Measurements from ENCODE around the gene DAGLB.
"Not testable (repeated sequence)": the region's sequence is repeated elsewhere in the genome, so short reads cannot be mapped to it uniquely, and the experiment has no call there.

DAGLB gene

DNA sequence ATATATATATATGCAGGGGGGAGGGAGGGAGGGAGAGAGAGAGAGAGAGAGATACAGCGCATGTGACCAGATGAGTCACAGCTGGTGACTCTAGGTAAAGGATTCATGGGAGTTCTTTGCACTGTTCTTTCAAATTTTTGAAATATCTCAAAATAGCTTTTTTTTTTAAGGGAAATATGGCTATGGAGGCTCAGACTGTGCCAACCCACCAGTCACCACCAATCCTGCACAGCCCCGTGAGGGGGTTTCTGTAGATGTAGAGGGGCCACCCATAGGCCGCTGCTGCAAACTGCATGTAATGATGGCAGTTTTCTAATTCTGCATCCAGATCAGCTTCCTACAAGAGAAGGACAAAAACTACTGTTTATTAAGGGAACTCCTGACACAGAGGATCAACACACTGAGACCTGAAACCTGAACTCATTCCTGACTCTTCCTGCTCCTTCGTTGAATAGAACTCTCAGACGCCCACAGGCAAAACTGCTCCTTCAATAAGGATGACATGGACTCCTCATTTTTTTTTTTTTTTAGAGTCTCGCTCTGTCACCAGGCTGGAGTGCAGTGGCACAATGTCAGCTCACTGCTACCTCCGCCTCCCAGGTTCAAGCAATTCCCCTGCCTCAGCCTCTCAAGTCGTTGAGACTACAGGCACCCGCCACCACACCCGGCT lies 17.3 kb downstream of the DAGLB start:
- no peak for DNase-seq (ENCODE audit: low read depth)

DNA sequence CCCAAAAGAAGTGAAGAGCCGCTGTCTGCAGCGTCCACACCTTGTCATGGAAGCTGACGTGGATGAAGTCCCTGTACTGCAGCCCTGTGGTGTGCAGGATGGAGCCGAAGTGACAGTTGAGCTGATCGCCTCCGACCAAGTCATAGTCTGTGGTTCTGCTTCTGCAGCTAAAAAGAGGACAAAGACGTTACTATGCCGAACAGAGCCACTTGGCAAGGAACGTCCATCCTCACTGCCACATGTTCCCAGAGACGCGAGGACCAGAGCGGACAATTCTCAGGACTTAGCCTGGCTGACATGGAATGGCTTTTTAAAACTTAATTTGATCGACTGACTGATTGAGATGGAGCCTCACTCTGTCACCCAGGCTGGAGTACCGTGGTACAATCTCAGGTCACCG lies 21.8 kb downstream of the DAGLB start:
- DNase-seq (ENCODE audit: low read depth) = no peak

DNA sequence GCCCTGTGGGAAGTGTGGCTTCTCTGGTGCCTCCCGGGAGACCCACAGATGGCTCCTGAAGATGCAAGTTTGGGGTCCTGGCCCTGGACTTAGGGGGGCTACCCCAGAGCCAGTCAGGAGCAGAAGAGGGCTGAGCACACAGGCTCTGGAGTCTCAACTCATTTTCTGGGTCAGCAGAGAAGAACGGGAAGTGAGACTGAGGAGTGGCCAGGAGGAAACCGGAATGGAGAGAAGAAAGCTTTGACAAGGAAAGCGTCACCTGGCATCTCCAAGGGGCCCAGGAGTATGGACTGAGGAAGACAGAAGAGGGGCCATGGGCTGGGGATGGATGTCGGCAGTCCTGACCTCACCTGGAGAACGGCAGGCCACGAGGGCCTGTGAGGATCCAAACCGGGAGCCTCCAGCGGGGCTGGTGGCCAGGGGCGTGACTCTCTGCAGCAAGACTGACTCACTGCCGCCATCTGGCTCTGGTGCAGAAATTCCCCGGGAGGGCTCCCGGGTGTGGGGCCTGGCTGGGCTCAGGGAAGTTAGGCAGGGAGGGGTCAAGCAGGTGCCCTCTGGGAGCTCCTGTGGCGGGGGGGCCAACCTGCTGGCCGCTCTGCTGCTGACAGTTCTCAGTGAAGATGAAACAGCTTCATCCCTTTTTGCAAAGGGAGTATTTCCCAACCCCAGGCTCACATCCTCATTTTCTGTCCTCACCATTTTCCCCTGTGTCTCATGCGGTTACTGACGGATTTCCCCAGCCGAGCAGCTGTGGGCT lies 23.6 kb downstream of the DAGLB start:
- DNase-seq (ENCODE audit: low read depth) = no peak

DNA sequence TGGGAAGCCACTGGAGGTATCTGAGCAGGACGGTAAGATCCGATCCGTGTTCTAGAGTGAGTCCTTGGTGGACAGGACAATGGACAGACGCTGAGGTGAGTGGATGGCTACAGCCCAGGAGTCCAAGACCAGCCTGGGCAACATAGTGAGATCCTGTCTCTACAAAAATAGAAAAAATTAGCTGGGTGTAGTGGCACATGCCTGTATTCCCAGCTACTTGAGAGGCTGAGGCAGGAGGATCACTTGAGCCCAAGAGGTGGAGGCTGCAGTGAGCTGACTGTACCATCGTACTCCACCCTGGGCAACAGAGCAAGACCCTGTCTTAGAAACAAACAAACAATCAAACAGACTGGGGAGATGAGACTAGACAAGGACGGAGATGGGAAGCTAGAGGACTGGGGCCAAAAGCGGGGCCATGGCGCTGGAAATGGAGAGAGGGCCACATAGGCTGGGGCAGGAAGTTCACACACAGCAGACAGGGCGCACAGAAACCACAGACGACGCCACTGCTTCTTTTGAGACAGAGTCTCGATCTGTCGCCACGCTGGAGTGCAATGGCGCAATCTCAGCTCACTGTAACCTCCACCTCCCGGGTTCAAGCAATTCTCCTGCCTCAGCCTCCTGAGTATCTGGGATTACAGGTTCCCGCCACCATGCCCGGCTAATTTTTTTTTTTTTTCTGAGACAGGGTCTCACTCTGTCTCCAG lies 24.7 kb downstream of the DAGLB start:
- no peak for DNase-seq (ENCODE audit: low read depth)

- DNase-seq (ENCODE audit: low read depth) = no peak
Measured at GRCh38 chr7:6422095-6422494, 25.7 kb downstream of the DAGLB start.

DNA sequence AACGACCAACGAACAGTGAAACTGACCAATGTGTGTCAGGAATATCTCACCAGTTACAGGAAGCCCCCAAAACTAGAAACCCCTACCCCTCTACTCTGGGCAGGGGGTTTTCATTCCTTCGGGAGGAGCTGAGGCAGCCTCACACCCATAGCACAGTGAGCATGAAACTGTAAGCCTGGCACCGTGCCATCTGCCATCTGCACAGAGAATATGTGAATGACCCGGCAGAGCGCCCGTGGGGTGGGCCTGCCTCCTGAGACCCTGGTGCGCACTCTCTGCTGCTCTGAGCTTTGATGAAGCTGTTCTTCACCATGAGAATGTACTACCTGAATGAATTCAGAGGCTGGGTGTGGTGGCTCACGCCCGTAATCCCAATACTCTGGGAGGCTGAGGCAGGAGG lies 27.1 kb downstream of the DAGLB start:
- no peak for DNase-seq (ENCODE audit: low read depth)

GRCh38 chr7:6419310-6419773 lies 28.4 kb downstream of the DAGLB start:
- no peak for DNase-seq (ENCODE audit: low read depth)

DNA sequence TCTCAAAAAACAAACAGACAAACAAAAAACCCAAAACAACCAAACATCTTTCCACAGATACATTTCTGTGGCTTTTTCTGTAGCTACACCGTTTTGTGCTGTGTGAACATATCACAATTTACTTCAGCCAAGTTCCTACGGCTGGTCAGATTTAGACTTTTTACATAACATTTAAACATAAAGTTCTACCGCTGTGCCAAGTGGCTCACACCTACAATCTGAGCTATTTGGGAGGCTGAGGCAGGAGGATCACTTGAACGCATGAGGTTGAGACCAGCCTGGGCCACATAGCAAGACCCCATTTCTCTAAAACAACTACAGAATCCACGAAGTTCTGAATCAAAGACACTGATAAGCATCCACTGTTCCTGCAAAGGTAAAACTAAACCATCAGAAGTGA lies 30.3 kb downstream of the DAGLB start:
- no peak for DNase-seq (ENCODE audit: low read depth)

- DNase-seq (ENCODE audit: low read depth) = no peak
Measured at GRCh38 chr7:6416516-6417145, 31.1 kb downstream of the DAGLB start.

DNA sequence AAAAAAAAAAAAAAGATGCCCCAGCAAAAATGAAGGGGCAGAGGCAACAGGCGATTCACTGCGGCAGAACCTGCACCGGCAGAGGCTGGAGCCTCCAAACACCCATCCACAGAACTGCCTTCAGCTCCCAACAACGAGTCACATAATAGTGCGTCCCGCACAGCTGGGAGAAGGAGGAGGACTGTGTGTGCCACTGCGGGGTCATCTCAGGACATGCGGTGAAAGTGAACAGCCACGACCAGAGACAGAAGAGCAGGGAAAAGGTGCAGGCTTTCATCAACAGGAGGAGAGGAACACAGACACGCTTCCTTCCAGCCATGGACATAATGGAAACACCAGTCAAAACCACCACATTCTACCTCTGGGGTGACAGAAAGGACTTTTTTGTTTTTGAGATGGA lies 34.1 kb downstream of the DAGLB start:
- no peak for DNase-seq (ENCODE audit: low read depth)

- no peak for DNase-seq (ENCODE audit: low read depth)
Measured at GRCh38 chr7:6409944-6410693, 37.6 kb downstream of the DAGLB start.

DNA sequence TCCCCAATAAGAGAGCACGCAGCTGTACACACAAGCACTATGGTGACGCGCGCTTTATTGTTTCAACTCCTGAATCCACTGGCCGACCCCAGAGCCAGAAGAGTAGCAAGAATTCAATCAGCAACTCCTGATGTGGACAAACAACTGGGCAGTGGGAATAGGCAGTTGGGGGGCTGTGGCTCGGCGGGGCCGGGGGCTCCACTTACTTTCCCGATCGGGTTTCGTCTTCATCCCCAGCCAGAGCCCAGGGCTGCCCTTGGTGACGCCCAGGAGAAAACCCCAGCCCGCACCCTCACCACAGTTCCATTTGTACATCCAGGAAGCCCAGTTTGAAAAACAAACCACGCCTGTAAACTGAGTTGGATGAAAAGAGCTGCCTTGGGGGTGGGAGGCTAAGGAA lies 38.7 kb downstream of the DAGLB start:
- DNase-seq (ENCODE audit: low read depth) = no peak

GRCh38 chr7:6407434-6407833 lies 40.3 kb downstream of the DAGLB start:
- DNase-seq (ENCODE audit: low read depth) = no peak

GRCh38 chr7:6406121-6406520 lies 41.6 kb downstream of the DAGLB start:
- DNase-seq (ENCODE audit: low read depth) = no peak

DNA sequence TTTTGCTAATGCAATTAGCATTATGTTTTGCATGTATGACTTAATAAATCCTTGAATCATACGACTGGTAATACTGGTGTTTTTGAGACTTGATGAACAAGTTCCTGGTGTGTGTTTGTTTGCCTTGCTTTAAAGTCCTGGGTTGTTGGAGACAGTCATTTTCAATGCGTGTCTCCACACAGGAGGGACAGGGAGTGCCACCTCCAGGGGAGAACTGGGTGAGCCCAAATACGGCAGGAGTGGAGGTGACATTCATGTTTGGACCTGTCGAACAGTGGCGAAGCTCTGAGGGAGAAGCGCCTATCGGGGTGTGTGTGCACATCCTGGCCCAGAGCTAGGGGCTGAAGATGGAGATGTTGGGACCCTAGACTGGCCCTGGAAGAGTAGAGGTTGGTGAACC lies 43.8 kb downstream of the DAGLB start:
- DNase-seq (ENCODE audit: low read depth) = no peak

DNA sequence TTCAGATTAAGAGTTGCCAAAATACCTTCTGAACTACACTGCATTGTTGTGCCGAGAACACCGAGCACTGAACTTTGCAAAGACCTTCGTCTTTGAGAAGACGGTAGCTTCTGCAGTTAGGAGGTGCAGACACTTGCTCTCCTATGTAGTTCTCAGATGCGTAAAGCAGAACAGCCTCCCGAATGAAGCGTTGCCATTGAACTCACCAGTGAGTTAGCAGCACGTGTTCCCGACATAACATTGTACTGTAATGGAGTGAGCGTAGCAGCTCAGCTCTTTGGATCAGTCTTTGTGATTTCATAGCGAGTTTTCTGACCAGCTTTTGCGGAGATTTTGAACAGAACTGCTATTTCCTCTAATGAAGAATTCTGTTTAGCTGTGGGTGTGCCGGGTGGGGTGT lies 45.0 kb downstream of the DAGLB start:
- no peak for DNase-seq (ENCODE audit: low read depth)

DNA sequence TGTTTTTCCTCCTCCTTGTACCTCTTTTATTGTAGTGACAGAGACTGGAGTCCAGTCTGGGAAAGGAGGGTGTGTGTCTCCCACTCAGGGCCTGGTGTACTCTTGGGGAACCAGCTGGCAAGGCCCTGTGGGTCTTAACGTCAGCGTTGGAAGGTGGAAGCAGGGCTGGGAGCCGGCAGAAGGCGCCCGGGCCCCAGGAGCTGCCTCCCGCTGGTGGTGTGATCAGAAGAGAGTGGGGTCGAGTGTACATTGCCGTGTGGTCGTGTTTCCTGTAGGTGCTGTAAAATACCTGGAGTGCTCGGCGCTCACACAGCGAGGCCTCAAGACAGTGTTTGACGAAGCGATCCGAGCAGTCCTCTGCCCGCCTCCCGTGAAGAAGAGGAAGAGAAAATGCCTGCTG lies 45.7 kb downstream of the DAGLB start:
- no peak for DNase-seq (ENCODE audit: low read depth)

DNA sequence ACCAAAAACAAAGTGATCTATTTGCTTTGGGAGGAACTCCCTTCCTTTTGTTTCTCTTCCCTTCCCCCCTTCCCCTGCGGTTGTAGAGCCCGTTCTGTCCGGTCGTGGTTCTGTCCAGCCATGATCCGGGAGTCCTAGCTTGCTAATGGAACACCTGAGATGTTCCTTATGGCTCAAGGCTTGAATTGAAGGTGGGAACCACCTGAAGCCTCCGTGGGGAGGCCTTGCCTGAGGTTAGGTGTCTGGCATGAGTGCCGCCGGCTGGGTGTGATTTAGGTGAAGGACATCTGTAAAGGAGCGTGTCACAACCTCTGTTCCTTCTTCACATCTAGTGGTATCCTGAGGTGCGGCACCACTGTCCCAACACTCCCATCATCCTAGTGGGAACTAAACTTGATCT lies 46.2 kb downstream of the DAGLB start:
- DNase-seq (ENCODE audit: low read depth) = no peak

- DNase-seq (ENCODE audit: low read depth) = not testable (repeated sequence)
Measured at GRCh38 chr7:6400243-6401105, 47.3 kb downstream of the DAGLB start.

DNA sequence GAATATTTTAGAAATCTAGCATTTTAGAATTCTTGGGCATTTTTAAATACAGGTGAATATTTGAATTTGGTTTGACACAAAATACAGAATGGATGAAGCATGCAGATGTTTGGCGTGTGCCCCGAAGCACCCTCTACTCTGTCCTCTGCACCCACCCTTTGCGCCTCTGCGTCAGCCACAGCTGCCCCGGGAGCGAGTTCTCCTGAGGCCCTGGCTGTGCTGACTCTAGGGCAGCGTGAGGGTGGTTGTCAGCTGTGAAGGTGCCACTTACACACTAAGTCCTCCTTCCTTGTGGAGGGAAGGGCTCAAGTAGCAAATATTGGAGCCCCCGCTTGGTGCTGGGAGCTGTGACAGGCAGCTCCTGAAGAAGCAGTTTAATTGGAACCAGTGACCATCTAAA lies 48.4 kb downstream of the DAGLB start:
- DNase-seq (ENCODE audit: low read depth) = no peak

DNA sequence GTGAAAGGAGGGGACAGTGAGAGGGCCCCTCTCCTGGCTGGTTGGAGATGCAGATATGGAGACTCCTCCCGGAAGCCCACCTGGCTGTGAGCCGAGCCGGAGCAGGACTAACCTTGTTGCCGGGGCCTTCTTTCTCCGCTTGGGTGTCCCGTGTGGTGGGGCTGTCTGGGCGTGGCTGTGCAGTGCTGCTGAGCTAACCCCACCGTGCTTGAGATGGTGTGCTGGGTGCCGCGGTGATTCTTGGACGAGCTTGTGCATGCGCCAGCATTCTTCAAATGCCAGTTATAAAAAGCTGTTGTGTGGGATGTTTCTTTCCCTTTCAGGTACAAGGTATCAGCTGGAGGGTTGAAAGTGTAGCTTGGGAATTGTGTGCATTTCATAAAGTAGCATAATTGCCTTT lies 48.8 kb downstream of the DAGLB start:
- no peak for DNase-seq (ENCODE audit: low read depth)

All from T-helper 22 cell (primary cell).